Endothelial cell of umbilical vein (primary cell): ENCODE results near the gene SDC1. TPM values are rescaled to one million over a fixed set of nuclear protein-coding genes. Genes with fewer than 3 reads are reported as not detected.

Experiments used
- BruUV-seq: library from RNA; stranded (reverse); fragments of 400-500 nt; replicated peaks from 2 replicates; lab custom pipeline; 2021; lab: Mats Ljungman, UMichigan
- CTCF ChIA-PET: fragments of 300-600, 350-600 bp; sonication (Branson Sonifier 250); formaldehyde crosslinking; loops from one replicate; lab custom pipeline; 2021; ENCODE audit warnings: antibody characterized with exemption, inconsistent platforms; lab: Charles Lee
- POLR2A ChIA-PET: fragments of 300-600, 350-600 bp; sonication (Branson Sonifier 250); formaldehyde crosslinking; loops from one replicate; lab custom pipeline; 2021; ENCODE audit warnings: antibody characterized with exemption, inconsistent platforms; lab: Charles Lee
- DNase-seq: peaks from one replicate; pipeline ENCODE4 v3.0.0-alpha.2; 2011; ENCODE audit warnings: low read depth, low spot score
- FAIRE-seq: peaks from 2 replicates; lab custom pipeline; 2011; peaks lifted over from hg19 to GRCh38; lab: Jason Lieb, UNC
- H2AFZ ChIP-seq: 2 replicates; pipeline ENCODE4 v1.6.0; 2012; ENCODE audit warnings: low read depth, low read length, control low read depth, inconsistent platforms
- H3K27ac ChIP-seq: 2 replicates; pipeline ENCODE4 v1.5.1; 2011; ENCODE audit warnings: low read depth, mild to moderate bottlenecking, control low read depth, low read length, moderate library complexity; ENCODE audit not compliant: insufficient read depth
- H3K27me3 ChIP-seq, 2 experiments: 2 replicates each; pipeline versions ENCODE4 v1.6.0 to v1.6.1; 2011; ENCODE audit warnings: low read length in 2 of 2, mixed read lengths in 1 of 2; ENCODE audit not compliant: control insufficient read depth in 2 of 2, insufficient read depth in 2 of 2
- H3K36me3 ChIP-seq, 2 experiments: 2 replicates in 1 of 2; 3 replicates in 1 of 2; pipeline ENCODE4 v1.5.1; 2011; ENCODE audit warnings: low read length in 2 of 2, mild to moderate bottlenecking in 1 of 2, moderate library complexity in 1 of 2; ENCODE audit not compliant: control insufficient read depth in 2 of 2, insufficient read depth in 2 of 2; ENCODE audit errors: extremely low read depth in 1 of 2
- H3K4me1 ChIP-seq: 3 replicates; pipeline ENCODE4 v1.5.1; 2011; ENCODE audit warnings: mild to moderate bottlenecking, low read length; ENCODE audit not compliant: control insufficient read depth, insufficient read depth; ENCODE audit errors: extremely low read depth
- H3K4me2 ChIP-seq: 2 replicates; pipeline ENCODE4 v1.6.1; 2011; ENCODE audit warnings: low read length, control low read depth, mixed read lengths; ENCODE audit not compliant: insufficient read depth
- H3K4me3 ChIP-seq, 3 experiments: fragments of 200-600 bp in 1 of 3; sonication (generic), shearing (Covaris generic) in 1 of 3; replicated peaks in 1 of 3; 2 replicates each; pipeline ENCODE4 v1.5.1; 2011 to 2016; ENCODE audit warnings: control low read depth in 3 of 3, low read length in 3 of 3, mild to moderate bottlenecking in 2 of 3, inconsistent platforms in 1 of 3, low read depth in 1 of 3, moderate library complexity in 1 of 3; ENCODE audit not compliant: insufficient read depth in 1 of 3
- H3K79me2 ChIP-seq: 2 replicates; pipeline ENCODE4 v1.6.0; 2012; ENCODE audit warnings: low read length, inconsistent platforms; ENCODE audit not compliant: control insufficient read depth, insufficient read depth
- H3K9ac ChIP-seq: replicated peaks from 2 replicates; pipeline ENCODE3; 2011; ENCODE audit warnings: low read length, control low read depth; ENCODE audit not compliant: insufficient read depth; ENCODE audit errors: extremely low read depth
- H3K9me1 ChIP-seq: replicated peaks from 3 replicates; pipeline ENCODE4 v1.6.0; 2011; ENCODE audit warnings: mild to moderate bottlenecking, low read length; ENCODE audit not compliant: control insufficient read depth, insufficient read depth; ENCODE audit errors: extremely low read depth
- H3K9me3 ChIP-seq: replicated peaks from 2 replicates; pipeline ENCODE4 v1.5.1; 2012; ENCODE audit warnings: low read length, inconsistent platforms; ENCODE audit not compliant: control insufficient read depth, insufficient read depth
- H4K20me1 ChIP-seq: replicated peaks from 2 replicates; pipeline ENCODE3; 2011; ENCODE audit warnings: mild to moderate bottlenecking, low read length; ENCODE audit not compliant: control insufficient read depth, insufficient read depth; ENCODE audit errors: extremely low read depth
- EZH2 ChIP-seq: IDR thresholded peaks from 2 replicates; pipeline ENCODE4 v1.6.1; 2012; ENCODE audit warnings: borderline replicate concordance, low read depth, mild to moderate bottlenecking, moderate library complexity, low read length, inconsistent platforms; ENCODE audit not compliant: severe bottlenecking
- GATA2 ChIP-seq: IDR thresholded peaks from 2 replicates; pipeline ENCODE4 v1.7.0; 2011; ENCODE audit warnings: low read depth, mild to moderate bottlenecking, moderate library complexity, mixed read lengths, low read length; ENCODE audit not compliant: insufficient read length, insufficient read depth
- MYC ChIP-seq: IDR thresholded peaks from one replicate; pipeline ENCODE4 v1.6.1; 2011; ENCODE audit warnings: mild to moderate bottlenecking, low read depth, low read length
- POLR2AphosphoS5 ChIP-seq: IDR thresholded peaks from 2 replicates; pipeline ENCODE4 v1.6.1; 2012; ENCODE audit warnings: low read depth, mild to moderate bottlenecking, control low read depth, low read length, moderate library complexity; ENCODE audit not compliant: insufficient read depth
- dilution Hi-C: fragments of 300-500 bp; cut with MboI; formaldehyde crosslinking; loops from one replicate; pipeline ENCODE4 v1.15.0; 2019; ENCODE audit warnings: low sequenced_read_pairs; ENCODE audit not compliant: extremely low pct_ligation_motif_present
- intact Hi-C: fragments of 100-400 bp; cut with micrococcal nuclease; formaldehyde crosslinking; loops from one replicate; pipeline ENCODE4 v1.10.0; 2022
- polyA plus RNA-seq, 4 experiments: library from polyadenylated mRNA; depleted of rRNA in 3 of 4; stranded (reverse) in 3 of 4; unstranded in 1 of 4; fragments of >200 nt; gene quantifications; 2 replicates each; pipeline versions ENCODE4 v1.2.1 to v1.2.3, GENCODE V29; 2011 to 2012; ENCODE audit warnings: missing spikeins in 1 of 4
- small RNA-seq: library from RNA; depleted of rRNA; stranded (forward); fragments of <200 nt; gene quantifications from one replicate; pipeline ENCODE3, GENCODE V24; 2012; ENCODE audit warnings: low replicate concordance, low read depth; ENCODE audit not compliant: insufficient read depth, insufficient read length
- total RNA-seq: library from RNA; stranded (reverse); gene quantifications from 2 replicates; pipeline ENCODE4 v1.2.3, GENCODE V29; 2021
- TF ChIP-seq, protein P1 (sequence below), 2 donors: IDR thresholded peaks; 1 replicate in 1 of 2; 2 replicates in 1 of 2; pipeline ENCODE4 v1.5.1; 2011; ENCODE audit warnings: low read length in 2 of 2, mild to moderate bottlenecking in 2 of 2, moderate library complexity in 2 of 2, control low read depth in 1 of 2, inconsistent platforms in 1 of 2, low read depth in 1 of 2; ENCODE audit not compliant: insufficient read depth in 1 of 2; ENCODE audit errors: extremely low read depth in 1 of 2

SDC1 gene
- total and polyA plus RNA-seq, 2 donors (not counting 3 experiments of a cell fraction or from before 2014, with no cell fraction given) = 3.2 to 4.0 TPM

DNA sequence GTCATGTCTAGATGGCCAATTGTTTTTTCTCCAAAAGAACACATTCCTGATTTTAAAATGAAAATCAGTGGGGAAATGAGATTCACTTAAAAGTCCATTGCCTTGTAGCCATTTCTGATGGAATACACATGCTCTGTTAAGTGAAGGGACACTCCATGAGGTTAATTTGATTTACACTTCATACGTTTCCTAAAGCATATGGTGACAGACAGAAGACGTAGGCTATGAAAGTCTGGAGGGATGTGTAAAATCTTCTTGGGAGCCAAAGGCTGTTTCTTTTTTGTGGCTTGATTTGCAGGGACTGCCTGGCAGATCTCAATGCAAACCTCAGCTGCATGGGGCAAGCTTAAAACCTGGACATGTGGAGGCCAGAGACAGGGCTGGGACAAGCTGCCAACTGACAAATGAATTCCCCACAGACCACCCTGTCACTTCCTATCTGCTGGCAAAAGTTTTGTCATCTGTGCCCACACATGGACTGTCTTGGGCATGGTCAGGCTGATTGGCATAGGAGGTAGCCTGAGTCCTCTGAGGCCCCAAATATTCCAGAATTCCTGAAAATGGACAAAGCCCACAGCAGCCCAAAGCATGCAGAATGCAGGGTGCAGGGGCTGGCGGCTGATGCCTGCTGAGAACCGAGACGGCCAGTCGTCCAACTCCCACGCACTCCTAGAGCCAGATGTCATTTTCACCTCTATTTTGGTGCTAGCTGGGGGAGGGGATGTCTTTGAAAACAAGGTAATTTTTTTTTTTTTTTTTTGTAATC lies 73.9 kb downstream of the SDC1 start:
- Histone ChIP-seq H3K4me2 (no peak overlapping the region), H3K9me1 (no peaks in the 10 kb centered on the region), H3K9ac (no peak overlapping the region), H3K27ac (no peak overlapping the region), H3K4me3 (no peak overlapping the region), H3K79me2 (no peaks in the 10 kb centered on the region), H3K9me3 (no peaks in the 10 kb centered on the region), H3K36me3 (no peaks in the 10 kb centered on the region), H3K4me1 (peaks cover 17% of the 10 kb centered on the region), H4K20me1 (no peaks in the 10 kb centered on the region), H3K27me3 (peaks cover 0 to 3% of the 10 kb centered on the region in 2 experiments), H2AFZ (no peak overlapping the region)
- dilution Hi-C loops (no loop called here), intact Hi-C loops (no loop called here)
- POLR2A ChIA-PET = interaction anchor here (0.6 kb wide), 1 partner anchor 72 kb away, joined by 3 read pairs; no protein-coding TSS in a partner anchor
- TF ChIP-seq EZH2 = no peak
- TF ChIP-seq, protein P1, sequence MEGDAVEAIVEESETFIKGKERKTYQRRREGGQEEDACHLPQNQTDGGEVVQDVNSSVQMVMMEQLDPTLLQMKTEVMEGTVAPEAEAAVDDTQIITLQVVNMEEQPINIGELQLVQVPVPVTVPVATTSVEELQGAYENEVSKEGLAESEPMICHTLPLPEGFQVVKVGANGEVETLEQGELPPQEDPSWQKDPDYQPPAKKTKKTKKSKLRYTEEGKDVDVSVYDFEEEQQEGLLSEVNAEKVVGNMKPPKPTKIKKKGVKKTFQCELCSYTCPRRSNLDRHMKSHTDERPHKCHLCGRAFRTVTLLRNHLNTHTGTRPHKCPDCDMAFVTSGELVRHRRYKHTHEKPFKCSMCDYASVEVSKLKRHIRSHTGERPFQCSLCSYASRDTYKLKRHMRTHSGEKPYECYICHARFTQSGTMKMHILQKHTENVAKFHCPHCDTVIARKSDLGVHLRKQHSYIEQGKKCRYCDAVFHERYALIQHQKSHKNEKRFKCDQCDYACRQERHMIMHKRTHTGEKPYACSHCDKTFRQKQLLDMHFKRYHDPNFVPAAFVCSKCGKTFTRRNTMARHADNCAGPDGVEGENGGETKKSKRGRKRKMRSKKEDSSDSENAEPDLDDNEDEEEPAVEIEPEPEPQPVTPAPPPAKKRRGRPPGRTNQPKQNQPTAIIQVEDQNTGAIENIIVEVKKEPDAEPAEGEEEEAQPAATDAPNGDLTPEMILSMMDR (IDR thresholded peaks at IDR 0.05; ENCODE audit: extremely low read depth in 1 of 2, insufficient read depth in 1 of 2, low read depth in 1 of 2, low read length in 2 of 2) = no peak
- no peak for TF ChIP-seq POLR2AphosphoS5
- no peak for TF ChIP-seq GATA2
- TF ChIP-seq MYC = no peak
- BruUV-seq = no TSS peak
- DNase-seq (no peak), FAIRE-seq (no peak)
- CTCF ChIA-PET = interaction anchor here (1.0 to 1.4 kb wide), 2 partner anchors 16 to 38 kb away, joined by 3 read pairs; no protein-coding TSS in a partner anchor

Small RNAs within 50 kb of the gene (small RNA-seq; reads per million reads assigned to genes)
- gene RN7SL140P (not detected), gene RNU6-961P (not detected), gene RNU7-113P (not detected)

Other genes starting within 250 kb of the SDC1 start
- 8.0 TPM in 2 replicates for gene WDR35, start 235.0 kb downstream of the SDC1 start, total RNA-seq
- 2.7 and 3.6 TPM in 2 replicates for gene WDR35, start 235.0 kb downstream of the SDC1 start, polyA plus RNA-seq
- gene MATN3, start 212.5 kb downstream of the SDC1 start, total RNA-seq = 3.4 and 6.1 TPM in 2 replicates
- gene MATN3, start 212.5 kb downstream of the SDC1 start, polyA plus RNA-seq = 1.4 and 1.8 TPM in 2 replicates
- gene LAPTM4A, start 173.5 kb downstream of the SDC1 start, total RNA-seq = 154 and 155 TPM in 2 replicates
- 371 and 427 TPM in 2 replicates for gene LAPTM4A, start 173.5 kb downstream of the SDC1 start, polyA plus RNA-seq
- 79.2 and 83.7 TPM in 2 replicates for gene PUM2, start 125.7 kb upstream of the SDC1 start, total RNA-seq
- 32.9 and 34.6 TPM in 2 replicates for gene PUM2, start 125.7 kb upstream of the SDC1 start, polyA plus RNA-seq
- gene RHOB, start 221.9 kb upstream of the SDC1 start, total RNA-seq = 830 and 937 TPM in 2 replicates
- gene RHOB, start 221.9 kb upstream of the SDC1 start, polyA plus RNA-seq = 1,101 and 1,250 TPM in 2 replicates